UCSD-AML1 (cell line): ENCODE results near the gene FRS3.

Experiments
- DNase-seq: peaks from one replicate; lab custom pipeline; 2025; ENCODE audit not compliant: unreplicated experiment; lab: John Stamatoyannopoulos, UW

FRS3 gene

GRCh38 chr6:41730531-41731436 is 48.9 kb downstream of the FRS3 start:
- DNase-seq: no peak

- no peak for DNase-seq
Measured at GRCh38 chr6:41729624-41730023, 50.1 kb downstream of the FRS3 start.

- DNase-seq: no peak
Measured at GRCh38 chr6:41728954-41729353, 50.7 kb downstream of the FRS3 start.

GRCh38 chr6:41728073-41728936 is 51.4 kb downstream of the FRS3 start:
- DNase-seq: no peak

- no peak for DNase-seq
Measured at GRCh38 chr6:41727705-41728072, 52.0 kb downstream of the FRS3 start.

GRCh38 chr6:41726876-41727275 is 52.8 kb downstream of the FRS3 start:
- DNase-seq: no peak

- no peak for DNase-seq
Measured at GRCh38 chr6:41724586-41725501, 54.9 kb downstream of the FRS3 start.

- no peak for DNase-seq
Measured at GRCh38 chr6:41724228-41724580, 55.5 kb downstream of the FRS3 start.

GRCh38 chr6:41723530-41724227 is 56.0 kb downstream of the FRS3 start:
- peak; percentile 81 for DNase-seq

- no peak for DNase-seq
Measured at GRCh38 chr6:41722969-41723529, 56.7 kb downstream of the FRS3 start.

GRCh38 chr6:41721414-41721813 is 58.3 kb downstream of the FRS3 start:
- no peak for DNase-seq

GRCh38 chr6:41720783-41721182 is 58.9 kb downstream of the FRS3 start:
- no peak for DNase-seq

GRCh38 chr6:41720262-41720620 is 59.5 kb downstream of the FRS3 start:
- DNase-seq: no peak
